Left renal pelvis (tissue), 4 donors: ENCODE data around the gene GFRA3. TPM values are rescaled to one million over a fixed set of nuclear protein-coding genes. Genes with fewer than 3 reads are reported as not detected.
A peak's percentile ranks its signal among the peaks of the same experiment; 100 is the strongest.
"Not testable (repeated sequence)": the region's sequence is repeated elsewhere in the genome, so short reads cannot be mapped to it uniquely, and the experiment has no call there.

Source experiments
- DNase-seq, 4 donors: peaks; one replicate each; pipeline ENCODE4 v3.0.0-alpha.2; 2013; ENCODE audit warnings: low read depth in 4 of 4, low spot score in 3 of 4
- polyA plus RNA-seq, 4 donors: library from polyadenylated mRNA; unstranded; fragments of 120-200 nt; gene quantifications; one replicate each; pipeline ENCODE4 v1.2.1, GENCODE V29; 2013; ENCODE audit not compliant: insufficient read length in 4 of 4

Gene GFRA3
- polyA plus RNA-seq, 4 donors, result 2.7 to 6.6 (median 5.5) TPM

GRCh38 chr5:138252944-138253343 is 21.5 kb downstream of the GFRA3 start:
- DNase-seq, result no peak

- not testable (repeated sequence) for DNase-seq
These were observed 26.6 kb downstream of the GFRA3 start for GRCh38 chr5:138247800-138248199.

DNA sequence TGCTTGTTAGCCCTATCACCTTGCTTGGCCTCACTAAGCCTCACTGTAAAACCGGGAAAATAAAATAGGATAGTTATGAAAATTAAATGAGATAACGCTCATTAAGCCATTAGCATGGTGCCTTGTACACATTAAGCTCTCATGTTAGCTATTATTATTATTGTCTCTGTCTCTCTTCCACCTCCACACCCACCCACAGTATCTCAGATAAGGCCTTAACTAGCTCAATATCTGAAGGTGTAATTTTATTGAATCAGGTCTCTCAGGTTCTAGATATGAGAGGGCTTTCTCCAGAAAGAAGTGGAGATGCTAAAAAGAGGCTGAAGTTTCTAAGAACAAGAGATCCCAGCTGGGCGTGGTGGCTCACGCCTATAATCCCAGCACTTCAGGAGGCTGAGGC is 27.6 kb downstream of the GFRA3 start:
- no peak for DNase-seq

GRCh38 chr5:138246334-138246733 is 28.1 kb downstream of the GFRA3 start:
- DNase-seq, result no peak

- no peak for DNase-seq
These were observed 28.7 kb downstream of the GFRA3 start for GRCh38 chr5:138245717-138246116.

DNA sequence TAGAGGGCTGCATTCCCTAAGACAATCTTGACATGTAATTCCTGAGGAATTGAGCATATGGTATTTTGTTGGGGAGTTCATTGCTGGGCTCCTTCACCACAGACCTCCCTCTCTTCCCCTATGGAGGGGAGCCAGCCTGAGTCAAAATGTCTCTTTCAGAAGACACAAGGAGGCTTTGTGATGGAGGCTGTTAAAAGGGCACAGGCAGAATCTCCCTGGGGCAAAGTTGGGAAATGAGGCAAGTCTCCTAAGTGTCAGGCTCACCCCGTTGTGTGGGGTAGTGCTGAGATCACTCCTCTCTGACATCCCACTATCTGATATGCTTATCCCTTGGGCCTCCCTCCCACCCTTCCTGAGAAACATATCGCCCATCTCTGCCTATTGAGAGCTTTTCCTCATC is 30.6 kb downstream of the GFRA3 start:
- DNase-seq, result no peak

DNA sequence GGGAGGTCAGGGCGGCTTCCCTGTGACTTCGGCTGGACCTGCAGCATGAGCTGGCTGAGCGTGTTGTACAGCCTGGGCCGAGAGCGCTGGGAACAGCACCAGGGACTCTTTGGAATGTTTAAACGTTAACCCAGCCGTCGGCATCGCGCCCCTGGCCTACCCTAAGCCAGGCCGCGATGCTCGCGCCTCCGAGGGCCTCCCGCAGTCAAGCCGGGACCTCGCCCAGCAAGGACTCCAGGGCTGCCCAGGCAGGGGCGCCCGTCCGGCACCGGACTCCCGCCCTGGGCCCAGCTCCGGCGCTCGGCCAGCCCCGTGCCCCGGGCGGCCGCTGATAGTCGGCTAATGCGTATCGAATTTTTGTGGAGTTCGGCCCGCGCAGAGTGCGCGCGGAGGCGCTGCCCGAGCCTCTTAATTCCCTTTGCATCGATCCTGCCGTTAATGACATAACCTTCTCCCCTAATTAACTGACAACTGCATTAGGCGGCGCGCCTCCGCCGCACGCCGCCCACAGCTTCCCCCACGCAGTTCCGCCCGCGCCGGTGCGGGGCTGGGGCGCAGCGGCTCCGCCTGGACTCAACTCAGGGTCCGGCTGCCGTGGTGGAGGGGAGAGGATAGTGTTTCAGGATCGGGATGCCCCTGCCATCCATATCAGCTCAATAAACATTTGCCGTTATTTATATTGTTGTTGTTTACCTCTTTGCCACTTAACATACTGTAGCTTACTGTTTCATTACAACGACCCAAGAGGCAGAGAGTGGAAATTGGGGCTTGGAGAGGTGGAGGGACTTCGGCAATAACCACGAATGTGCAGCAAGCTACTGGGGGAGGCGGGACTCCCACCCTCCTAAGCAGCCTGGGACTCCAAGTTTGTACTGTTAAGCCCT is 32.5 kb downstream of the GFRA3 start:
- DNase-seq, result peak; percentile 18 to 33 (median 20)

GRCh38 chr5:138240650-138241385 is 33.6 kb downstream of the GFRA3 start:
- no peak for DNase-seq

GRCh38 chr5:138238034-138238433 is 36.4 kb downstream of the GFRA3 start:
- DNase-seq, result no peak

GRCh38 chr5:138234651-138235050 is 39.8 kb downstream of the GFRA3 start:
- DNase-seq, result no peak

GRCh38 chr5:138233280-138233679 is 41.1 kb downstream of the GFRA3 start:
- DNase-seq, result no peak

- no peak for DNase-seq
These were observed 43.3 kb downstream of the GFRA3 start for GRCh38 chr5:138230981-138231589.

- DNase-seq, result no peak
These were observed 44.2 kb downstream of the GFRA3 start for GRCh38 chr5:138230261-138230660.

GRCh38 chr5:138229387-138229786 is 45.0 kb downstream of the GFRA3 start:
- no peak for DNase-seq

DNA sequence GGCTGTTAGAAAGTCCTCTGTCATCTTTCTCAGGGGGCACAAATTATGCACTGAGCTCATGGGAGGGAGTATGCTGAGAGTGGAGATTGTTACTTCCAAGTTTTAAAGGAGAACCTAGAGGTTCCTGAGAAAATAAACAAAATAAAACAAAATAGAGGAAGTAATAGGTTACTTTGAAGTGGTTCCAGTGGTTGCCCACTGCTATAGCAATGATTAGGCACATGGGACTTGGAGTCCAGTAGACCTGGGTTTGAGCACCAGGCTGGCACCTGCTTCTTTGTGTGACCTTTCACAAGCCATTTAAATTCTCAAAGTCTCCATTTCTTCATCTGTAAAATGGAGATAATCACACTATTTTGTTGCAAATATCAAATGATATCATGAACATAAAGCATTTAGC is 47.5 kb downstream of the GFRA3 start:
- DNase-seq, result no peak

DNA sequence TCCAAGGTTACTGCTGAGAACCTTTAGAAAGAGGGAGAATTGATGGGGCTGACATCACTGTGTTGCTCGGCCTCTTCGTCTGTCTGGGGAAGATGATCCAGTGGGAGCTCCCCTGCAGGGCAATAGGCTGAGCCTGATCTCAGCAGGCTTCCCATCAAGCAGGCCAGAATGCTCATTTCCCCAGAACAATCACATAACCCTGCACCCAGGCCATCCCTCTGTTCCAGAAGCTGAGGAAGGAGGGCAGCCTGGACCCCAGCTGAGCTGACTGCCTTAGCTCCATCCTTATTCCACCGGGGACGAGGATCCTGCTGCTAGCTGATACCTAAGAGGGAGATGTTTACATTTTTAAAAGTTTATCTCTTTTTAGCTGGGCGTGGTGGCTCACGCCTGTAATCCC is 49.7 kb downstream of the GFRA3 start:
- DNase-seq, result no peak

DNA sequence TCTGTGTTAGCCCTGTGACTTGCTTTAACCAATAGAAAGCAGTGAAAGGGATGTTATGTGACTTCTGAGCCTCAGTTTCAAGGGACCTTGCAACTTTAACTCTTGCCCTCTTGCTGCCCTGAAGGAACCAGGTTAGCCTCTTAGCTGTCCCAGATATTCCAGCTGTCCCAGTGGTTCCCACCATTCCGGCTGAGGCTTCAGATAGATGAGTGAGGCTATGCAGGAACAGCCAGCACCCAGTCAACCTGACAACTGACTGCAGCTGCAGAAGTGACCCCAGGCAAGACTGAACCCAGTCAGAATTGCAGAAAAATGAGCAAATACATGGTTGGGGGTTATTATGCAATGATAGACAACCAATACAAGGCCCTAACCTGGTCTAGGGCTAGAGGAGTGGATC is 50.9 kb downstream of the GFRA3 start:
- DNase-seq, result no peak

DNA sequence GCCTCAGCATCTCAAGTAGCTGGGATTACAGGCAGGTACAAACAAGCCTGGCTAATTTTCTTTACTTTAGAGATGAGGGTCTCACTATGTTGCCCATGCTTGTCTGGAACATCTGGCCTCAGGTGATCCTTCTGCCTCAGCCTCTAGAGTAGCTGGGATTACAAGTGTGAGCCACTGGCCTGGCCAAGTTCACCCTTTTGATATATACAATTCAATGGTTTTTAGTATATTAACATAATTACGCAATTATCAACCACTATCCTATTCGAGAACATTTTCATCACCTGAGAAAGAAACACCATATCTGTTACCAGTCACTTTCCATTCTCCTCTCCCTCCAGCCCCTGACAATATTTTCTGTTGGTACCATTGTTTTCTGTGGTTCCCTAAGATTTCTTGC is 57.6 kb downstream of the GFRA3 start:
- no peak for DNase-seq

GRCh38 chr5:138213161-138214029 is 61.0 kb downstream of the GFRA3 start, which contains the start of gene CDC23:
Gene CDC23, minus strand, starts transcription at chr5:138213323. Its CDS starts 11 bp downstream, at chr5:138213312.
- peak; percentile 94 to 99 (median 96) for DNase-seq

DNA sequence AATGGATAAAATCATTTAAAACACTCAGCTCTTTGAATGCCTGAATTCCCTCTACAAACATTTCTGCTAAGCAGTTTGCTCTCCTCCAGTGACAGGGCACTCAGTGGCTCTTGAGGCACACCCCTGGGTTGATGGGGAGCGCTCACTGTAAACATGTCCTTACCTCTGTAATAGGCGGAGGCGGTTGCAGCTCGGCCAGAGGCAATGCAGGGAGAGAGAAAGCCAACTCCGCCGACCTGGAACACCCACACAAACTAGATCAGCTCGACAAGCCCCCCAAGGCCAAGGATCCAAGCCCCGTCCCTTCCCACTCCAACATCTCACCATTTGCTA is 61.6 kb downstream of the GFRA3 start:
- DNase-seq, result no peak

GRCh38 chr5:138210985-138211384 is 63.4 kb downstream of the GFRA3 start:
- no peak for DNase-seq
